ENCODE measurements around the gene ADIPOR2. TPM values are rescaled to one million over a fixed set of nuclear protein-coding genes. Genes with fewer than 3 reads are reported as not detected.
A peak's percentile ranks its signal among the peaks of the same experiment; 100 is the strongest.

ADIPOR2 gene
- total RNA-seq, 4 donors from 2014 or later, result 46.0 to 59.3 (median 52.4) TPM

GRCh38 chr12:1761857-1762256, 71.0 kb downstream of the ADIPOR2 start:
- H3K4me3 ChIP-seq (replicated peaks in 1 of 3), result no peak overlapping the region
- no peak for TF ChIP-seq POLR2A (IDR thresholded peaks at IDR 0.05)
- TF ChIP-seq CTCF (IDR thresholded peaks at IDR 0.05), result no peak
- WGBS, 2 donors, result 37% methylated on average over 3 of the region's 3 CpGs
- peaks cover 38 to 42% of the 10 kb centered on the region in 2 donors for H3K4me1 ChIP-seq
- no peaks in the 10 kb centered on the region for H3K27me3 ChIP-seq
- intact Hi-C loops (cut with DNase I), result no loop called here
- H3K27ac ChIP-seq, result peak overlapping the region; percentile 35 to 98 (median 58)
- H3K36me3 ChIP-seq, result peaks cover 0 to 3% of the 10 kb centered on the region in 2 donors
- no peaks in the 10 kb centered on the region for H3K9me3 ChIP-seq
- peak; percentile 67 to 69 for DNase-seq

- peak overlapping the region in 1 of 3 donors; percentile 98 for H3K27ac ChIP-seq
- no peaks in the 10 kb centered on the region for H3K36me3 ChIP-seq
- TF ChIP-seq CTCF (IDR thresholded peaks at IDR 0.05) (no peak), POLR2A (IDR thresholded peaks at IDR 0.05) (no peak)
- peaks cover 34 to 37% of the 10 kb centered on the region in 2 donors for H3K4me1 ChIP-seq
- H3K4me3 ChIP-seq (replicated peaks in 1 of 3), result no peak overlapping the region
- no peaks in the 10 kb centered on the region for H3K9me3 ChIP-seq
- WGBS, 2 donors, result 89 to 94% methylated on average over 2 of the region's 2 CpGs
- intact Hi-C loops (cut with DNase I), result no loop called here
- DNase-seq, result no peak
- no peaks in the 10 kb centered on the region for H3K27me3 ChIP-seq
These were observed 72.3 kb downstream of the ADIPOR2 start for GRCh38 chr12:1763153-1763552.

GRCh38 chr12:1766110-1766509, 75.2 kb downstream of the ADIPOR2 start:
- H3K36me3 ChIP-seq, result no peaks in the 10 kb centered on the region
- TF ChIP-seq POLR2A (IDR thresholded peaks at IDR 0.05) (no peak), CTCF (IDR thresholded peaks at IDR 0.05) (no peak)
- no peak overlapping the region for H3K27ac ChIP-seq
- H3K9me3 ChIP-seq, result no peaks in the 10 kb centered on the region
- no peak overlapping the region for H3K4me3 ChIP-seq (replicated peaks in 1 of 3)
- DNase-seq, result no peak
- WGBS, 2 donors, result 81 to 95% methylated on average over 1 of the region's 1 CpG
- H3K27me3 ChIP-seq, result no peaks in the 10 kb centered on the region
- intact Hi-C loops (cut with DNase I), result no loop called here
- peaks cover 13 to 22% of the 10 kb centered on the region in 2 donors for H3K4me1 ChIP-seq

GRCh38 chr12:1767407-1768090, 76.7 kb downstream of the ADIPOR2 start:
- no peaks in the 10 kb centered on the region for H3K27me3 ChIP-seq
- H3K4me3 ChIP-seq (replicated peaks in 1 of 3), result no peak overlapping the region
- TF ChIP-seq POLR2A (IDR thresholded peaks at IDR 0.05), result no peak
- no peak for TF ChIP-seq CTCF (IDR thresholded peaks at IDR 0.05)
- 96 to 100% methylated on average over 1 of the region's 1 CpG for WGBS, 2 donors
- H3K4me1 ChIP-seq, result peaks cover 0 to 10% of the 10 kb centered on the region in 2 donors
- no peaks in the 10 kb centered on the region for H3K9me3 ChIP-seq
- H3K36me3 ChIP-seq, result no peaks in the 10 kb centered on the region
- intact Hi-C loops (cut with DNase I), result no loop called here
- peak overlapping the region in 1 of 3 donors; percentile 15 for H3K27ac ChIP-seq
- DNase-seq, result no peak

- intact Hi-C loops (cut with DNase I), result no loop called here
- Histone ChIP-seq H3K27ac (peak overlapping the region in 1 of 3 donors; percentile 15), H3K27me3 (no peaks in the 10 kb centered on the region), H3K4me1 (peaks cover 0 to 10% of the 10 kb centered on the region in 2 donors), H3K9me3 (no peaks in the 10 kb centered on the region), H3K36me3 (no peaks in the 10 kb centered on the region), H3K4me3 (replicated peaks in 1 of 3) (no peak overlapping the region)
- DNase-seq, result no peak
- TF ChIP-seq CTCF (IDR thresholded peaks at IDR 0.05), result no peak
- no peak for TF ChIP-seq POLR2A (IDR thresholded peaks at IDR 0.05)
- WGBS, 2 donors, result 94 to 100% methylated on average over 1 of the region's 1 CpG
These were observed 77.7 kb downstream of the ADIPOR2 start for GRCh38 chr12:1768615-1769014.
